NCI-H1092 (cell line): Measurements from ENCODE around the gene SIRT3.
"Not testable (repeated sequence)": the region's sequence is repeated elsewhere in the genome, so short reads cannot be mapped to it uniquely, and the experiment has no call there.

ENCODE experiments used
- DNase-seq: peaks from one replicate; lab custom pipeline; 2025; lab: John Stamatoyannopoulos, UW

SIRT3 gene

GRCh38 chr11:203056-203944, 32.8 kb downstream of the SIRT3 start:
- DNase-seq, result no peak

GRCh38 chr11:202490-202889, 33.7 kb downstream of the SIRT3 start:
- no peak for DNase-seq

- DNase-seq, result no peak
These were observed 34.2 kb downstream of the SIRT3 start for GRCh38 chr11:201966-202365.

GRCh38 chr11:200224-201003, 35.7 kb downstream of the SIRT3 start:
- no peak for DNase-seq

- DNase-seq, result no peak
These were observed 36.4 kb downstream of the SIRT3 start for GRCh38 chr11:199782-200181.

GRCh38 chr11:199004-199581, 37.0 kb downstream of the SIRT3 start:
- DNase-seq, result no peak

- DNase-seq, result no peak
These were observed 37.8 kb downstream of the SIRT3 start for GRCh38 chr11:198236-198806.

GRCh38 chr11:197741-198235, 38.4 kb downstream of the SIRT3 start:
- DNase-seq, result no peak

GRCh38 chr11:196786-197731, 39.1 kb downstream of the SIRT3 start:
- no peak for DNase-seq

- not testable (repeated sequence) for DNase-seq
These were observed 42.7 kb downstream of the SIRT3 start for GRCh38 chr11:193481-193880.

GRCh38 chr11:192674-193128, 43.4 kb downstream of the SIRT3 start, which contains the start of gene SCGB1C1:
Gene SCGB1C1 (plus strand): TSS chr11:193078. CDS start chr11:193100, 22 bp downstream.
- not testable (repeated sequence) for DNase-seq

- DNase-seq, result not testable (repeated sequence)
These were observed 44.4 kb downstream of the SIRT3 start for GRCh38 chr11:191490-192478.

GRCh38 chr11:190546-190945, 45.6 kb downstream of the SIRT3 start:
- DNase-seq, result not testable (repeated sequence)

- not testable (repeated sequence) for DNase-seq
These were observed 46.3 kb downstream of the SIRT3 start for GRCh38 chr11:189843-190311.

- not testable (repeated sequence) for DNase-seq
These were observed 46.9 kb downstream of the SIRT3 start for GRCh38 chr11:189200-189783.

GRCh38 chr11:180242-180641, 55.9 kb downstream of the SIRT3 start:
- not testable (repeated sequence) for DNase-seq
